K562 (cell line): ENCODE data around the gene PSAP. TPM values are rescaled to one million over a fixed set of nuclear protein-coding genes. Genes with fewer than 3 reads are reported as not detected.

Source experiments
- MAZ ChIP-seq, 2 experiments: fragments of 450-650 bp in 1 of 2; sonication (generic) in 1 of 2; formaldehyde crosslinking; IDR thresholded peaks in 1 of 2; conservative IDR thresholded peaks in 1 of 2; 2 replicates each; pipeline versions ENCODE4 v1.4.0 to v1.5.0; 2020; ENCODE audit warnings: mild to moderate bottlenecking in 1 of 2, missing genetic modification reagents in 1 of 2
- NONO ChIP-seq, 2 experiments: fragments of 200-400 bp in 1 of 2; fragments of 450-650 bp in 1 of 2; formaldehyde crosslinking in 1 of 2; IDR thresholded peaks; 2 replicates each; pipeline ENCODE4 v1.6.1; 2017; ENCODE audit warnings: low read depth in 2 of 2, mild to moderate bottlenecking in 2 of 2, moderate library complexity in 2 of 2, low read length in 1 of 2
- POLR2G ChIP-seq: fragments of 200-400 bp; formaldehyde crosslinking; IDR thresholded peaks from 2 replicates; pipeline ENCODE4 v1.6.1; 2017; ENCODE audit warnings: low read depth, mild to moderate bottlenecking, antibody characterized with exemption, low read length, moderate library complexity
- THAP12 ChIP-seq: fragments of 250-450 bp; sonication (Bioruptor Pico); IDR thresholded peaks from 2 replicates; pipeline ENCODE4 v1.9.0; 2021; ENCODE audit warnings: mild to moderate bottlenecking, inconsistent platforms
- polyA plus RNA-seq, 8 experiments: library from polyadenylated mRNA; depleted of rRNA in 4 of 8; stranded (reverse) in 5 of 8; unstranded in 3 of 8; fragments of >200 nt; fragmentation: Nextera tagmentation in 2 of 8; fragmentation: Illumina TruSeq in 1 of 8; extraction: Ambion mirVana in 2 of 8; extraction: Trizol in 1 of 8; gene quantifications; 2 replicates each; pipeline versions ENCODE4 v1.2.1 to v1.2.3, GENCODE V29; 2011 to 2014; ENCODE audit warnings: inconsistent platforms in 1 of 8, missing spikeins in 1 of 8
- total RNA-seq, 7 experiments: library from RNA; depleted of rRNA in 6 of 7; stranded (reverse); fragments of >200 nt in 6 of 7; fragmentation: Illumina TruSeq in 2 of 7; extraction: Trizol in 2 of 7; gene quantifications; 2 replicates each; pipeline versions ENCODE4 v1.2.1 to v1.2.3, GENCODE V29; 2011 to 2021; ENCODE audit warnings: low replicate concordance in 1 of 7
- TF ChIP-seq, protein P1 (sequence below): fragments of 450-650 bp; IDR thresholded peaks from 2 replicates; pipeline ENCODE4 v1.6.1; 2016; ENCODE audit warnings: mild to moderate bottlenecking, moderate library complexity
- TF ChIP-seq, protein P2 (sequence below): sonication (generic); formaldehyde crosslinking; IDR thresholded peaks from 2 replicates; pipeline ENCODE4 v1.5.0; 2020; ENCODE audit warnings: missing genetic modification reagents
- TF ChIP-seq, protein P3 (sequence below): sonication (generic); formaldehyde crosslinking; IDR thresholded peaks from 2 replicates; pipeline ENCODE4 v1.8.0; 2022; ENCODE audit warnings: mild to moderate bottlenecking, low read depth, missing genetic modification reagents

Gene PSAP
- total and polyA plus RNA-seq, 9 of the 15 experiments (the other 6 are each of a cell fraction or from before 2014, with no cell fraction given) = 245 to 700 (median 429) TPM

DNA sequence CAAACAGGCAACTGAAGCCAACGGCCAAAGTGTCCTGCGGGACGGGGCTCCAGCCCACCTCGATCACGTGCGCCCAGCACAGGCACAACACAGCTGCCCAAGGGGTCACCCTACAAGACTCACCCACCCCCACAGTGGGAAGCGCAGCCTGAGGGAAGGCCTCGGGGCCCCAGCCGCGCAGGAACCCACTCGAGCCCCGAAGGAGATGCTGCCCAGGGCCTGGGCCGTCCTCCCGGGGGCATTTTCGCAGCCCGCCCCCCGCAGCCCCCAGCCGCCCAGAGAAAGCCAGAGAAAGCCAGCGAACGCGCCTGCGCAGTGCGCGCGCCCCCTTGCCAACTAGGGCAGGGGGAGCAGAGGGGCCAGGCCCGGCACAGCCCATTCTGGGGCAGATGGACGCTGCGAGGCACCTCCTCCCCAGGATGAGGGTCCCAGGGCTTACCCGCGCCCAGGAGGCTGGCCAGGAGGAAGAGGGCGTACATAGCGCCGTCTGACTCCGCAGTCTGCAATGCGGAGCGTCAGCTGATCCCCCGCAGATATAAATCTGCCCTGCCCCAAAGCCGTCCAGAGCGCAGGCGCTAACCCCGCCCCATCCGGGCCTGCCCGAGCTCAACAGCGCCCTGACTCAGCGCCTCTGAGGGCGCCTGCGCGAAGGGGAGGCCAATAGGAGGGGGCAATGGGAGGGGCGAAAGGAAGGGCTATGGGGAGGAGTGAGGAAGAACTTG lies at the start of gene PSAP (continued):
- TF ChIP-seq, protein P1, sequence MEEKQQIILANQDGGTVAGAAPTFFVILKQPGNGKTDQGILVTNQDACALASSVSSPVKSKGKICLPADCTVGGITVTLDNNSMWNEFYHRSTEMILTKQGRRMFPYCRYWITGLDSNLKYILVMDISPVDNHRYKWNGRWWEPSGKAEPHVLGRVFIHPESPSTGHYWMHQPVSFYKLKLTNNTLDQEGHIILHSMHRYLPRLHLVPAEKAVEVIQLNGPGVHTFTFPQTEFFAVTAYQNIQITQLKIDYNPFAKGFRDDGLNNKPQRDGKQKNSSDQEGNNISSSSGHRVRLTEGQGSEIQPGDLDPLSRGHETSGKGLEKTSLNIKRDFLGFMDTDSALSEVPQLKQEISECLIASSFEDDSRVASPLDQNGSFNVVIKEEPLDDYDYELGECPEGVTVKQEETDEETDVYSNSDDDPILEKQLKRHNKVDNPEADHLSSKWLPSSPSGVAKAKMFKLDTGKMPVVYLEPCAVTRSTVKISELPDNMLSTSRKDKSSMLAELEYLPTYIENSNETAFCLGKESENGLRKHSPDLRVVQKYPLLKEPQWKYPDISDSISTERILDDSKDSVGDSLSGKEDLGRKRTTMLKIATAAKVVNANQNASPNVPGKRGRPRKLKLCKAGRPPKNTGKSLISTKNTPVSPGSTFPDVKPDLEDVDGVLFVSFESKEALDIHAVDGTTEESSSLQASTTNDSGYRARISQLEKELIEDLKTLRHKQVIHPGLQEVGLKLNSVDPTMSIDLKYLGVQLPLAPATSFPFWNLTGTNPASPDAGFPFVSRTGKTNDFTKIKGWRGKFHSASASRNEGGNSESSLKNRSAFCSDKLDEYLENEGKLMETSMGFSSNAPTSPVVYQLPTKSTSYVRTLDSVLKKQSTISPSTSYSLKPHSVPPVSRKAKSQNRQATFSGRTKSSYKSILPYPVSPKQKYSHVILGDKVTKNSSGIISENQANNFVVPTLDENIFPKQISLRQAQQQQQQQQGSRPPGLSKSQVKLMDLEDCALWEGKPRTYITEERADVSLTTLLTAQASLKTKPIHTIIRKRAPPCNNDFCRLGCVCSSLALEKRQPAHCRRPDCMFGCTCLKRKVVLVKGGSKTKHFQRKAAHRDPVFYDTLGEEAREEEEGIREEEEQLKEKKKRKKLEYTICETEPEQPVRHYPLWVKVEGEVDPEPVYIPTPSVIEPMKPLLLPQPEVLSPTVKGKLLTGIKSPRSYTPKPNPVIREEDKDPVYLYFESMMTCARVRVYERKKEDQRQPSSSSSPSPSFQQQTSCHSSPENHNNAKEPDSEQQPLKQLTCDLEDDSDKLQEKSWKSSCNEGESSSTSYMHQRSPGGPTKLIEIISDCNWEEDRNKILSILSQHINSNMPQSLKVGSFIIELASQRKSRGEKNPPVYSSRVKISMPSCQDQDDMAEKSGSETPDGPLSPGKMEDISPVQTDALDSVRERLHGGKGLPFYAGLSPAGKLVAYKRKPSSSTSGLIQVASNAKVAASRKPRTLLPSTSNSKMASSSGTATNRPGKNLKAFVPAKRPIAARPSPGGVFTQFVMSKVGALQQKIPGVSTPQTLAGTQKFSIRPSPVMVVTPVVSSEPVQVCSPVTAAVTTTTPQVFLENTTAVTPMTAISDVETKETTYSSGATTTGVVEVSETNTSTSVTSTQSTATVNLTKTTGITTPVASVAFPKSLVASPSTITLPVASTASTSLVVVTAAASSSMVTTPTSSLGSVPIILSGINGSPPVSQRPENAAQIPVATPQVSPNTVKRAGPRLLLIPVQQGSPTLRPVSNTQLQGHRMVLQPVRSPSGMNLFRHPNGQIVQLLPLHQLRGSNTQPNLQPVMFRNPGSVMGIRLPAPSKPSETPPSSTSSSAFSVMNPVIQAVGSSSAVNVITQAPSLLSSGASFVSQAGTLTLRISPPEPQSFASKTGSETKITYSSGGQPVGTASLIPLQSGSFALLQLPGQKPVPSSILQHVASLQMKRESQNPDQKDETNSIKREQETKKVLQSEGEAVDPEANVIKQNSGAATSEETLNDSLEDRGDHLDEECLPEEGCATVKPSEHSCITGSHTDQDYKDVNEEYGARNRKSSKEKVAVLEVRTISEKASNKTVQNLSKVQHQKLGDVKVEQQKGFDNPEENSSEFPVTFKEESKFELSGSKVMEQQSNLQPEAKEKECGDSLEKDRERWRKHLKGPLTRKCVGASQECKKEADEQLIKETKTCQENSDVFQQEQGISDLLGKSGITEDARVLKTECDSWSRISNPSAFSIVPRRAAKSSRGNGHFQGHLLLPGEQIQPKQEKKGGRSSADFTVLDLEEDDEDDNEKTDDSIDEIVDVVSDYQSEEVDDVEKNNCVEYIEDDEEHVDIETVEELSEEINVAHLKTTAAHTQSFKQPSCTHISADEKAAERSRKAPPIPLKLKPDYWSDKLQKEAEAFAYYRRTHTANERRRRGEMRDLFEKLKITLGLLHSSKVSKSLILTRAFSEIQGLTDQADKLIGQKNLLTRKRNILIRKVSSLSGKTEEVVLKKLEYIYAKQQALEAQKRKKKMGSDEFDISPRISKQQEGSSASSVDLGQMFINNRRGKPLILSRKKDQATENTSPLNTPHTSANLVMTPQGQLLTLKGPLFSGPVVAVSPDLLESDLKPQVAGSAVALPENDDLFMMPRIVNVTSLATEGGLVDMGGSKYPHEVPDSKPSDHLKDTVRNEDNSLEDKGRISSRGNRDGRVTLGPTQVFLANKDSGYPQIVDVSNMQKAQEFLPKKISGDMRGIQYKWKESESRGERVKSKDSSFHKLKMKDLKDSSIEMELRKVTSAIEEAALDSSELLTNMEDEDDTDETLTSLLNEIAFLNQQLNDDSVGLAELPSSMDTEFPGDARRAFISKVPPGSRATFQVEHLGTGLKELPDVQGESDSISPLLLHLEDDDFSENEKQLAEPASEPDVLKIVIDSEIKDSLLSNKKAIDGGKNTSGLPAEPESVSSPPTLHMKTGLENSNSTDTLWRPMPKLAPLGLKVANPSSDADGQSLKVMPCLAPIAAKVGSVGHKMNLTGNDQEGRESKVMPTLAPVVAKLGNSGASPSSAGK = peak; percentile 13; the same call in 1 of the 2 replicates
- TF ChIP-seq, protein P2, sequence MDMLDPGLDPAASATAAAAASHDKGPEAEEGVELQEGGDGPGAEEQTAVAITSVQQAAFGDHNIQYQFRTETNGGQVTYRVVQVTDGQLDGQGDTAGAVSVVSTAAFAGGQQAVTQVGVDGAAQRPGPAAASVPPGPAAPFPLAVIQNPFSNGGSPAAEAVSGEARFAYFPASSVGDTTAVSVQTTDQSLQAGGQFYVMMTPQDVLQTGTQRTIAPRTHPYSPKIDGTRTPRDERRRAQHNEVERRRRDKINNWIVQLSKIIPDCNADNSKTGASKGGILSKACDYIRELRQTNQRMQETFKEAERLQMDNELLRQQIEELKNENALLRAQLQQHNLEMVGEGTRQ = peak; percentile 86
- TF ChIP-seq MAZ (CRISPR knock-in tag; conservative IDR thresholded peaks at IDR 0.05 in 1 of 2, IDR thresholded peaks at IDR 0.05 in 1 of 2) = peak; percentile 71 to 90
- TF ChIP-seq, protein P3, sequence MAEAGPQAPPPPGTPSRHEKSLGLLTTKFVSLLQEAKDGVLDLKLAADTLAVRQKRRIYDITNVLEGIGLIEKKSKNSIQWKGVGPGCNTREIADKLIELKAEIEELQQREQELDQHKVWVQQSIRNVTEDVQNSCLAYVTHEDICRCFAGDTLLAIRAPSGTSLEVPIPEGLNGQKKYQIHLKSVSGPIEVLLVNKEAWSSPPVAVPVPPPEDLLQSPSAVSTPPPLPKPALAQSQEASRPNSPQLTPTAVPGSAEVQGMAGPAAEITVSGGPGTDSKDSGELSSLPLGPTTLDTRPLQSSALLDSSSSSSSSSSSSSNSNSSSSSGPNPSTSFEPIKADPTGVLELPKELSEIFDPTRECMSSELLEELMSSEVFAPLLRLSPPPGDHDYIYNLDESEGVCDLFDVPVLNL (CRISPR knock-in tag) = 0 out of 2 replicates have a peak, but pooled peaks have one; percentile 35
- TF ChIP-seq NONO (IDR thresholded peaks at IDR 0.05; ENCODE audit: low read depth in 2 of 2, low read length in 1 of 2) = peak in 1 of 2 experiments; percentile 70; a peak in 1 of 4 replicates
- peak; percentile 99 for TF ChIP-seq POLR2G
- peak; percentile 88; the same call in 1 of the 2 replicates for TF ChIP-seq THAP12
